Hepatocyte (in vitro differentiated cells): Measurements from ENCODE around the gene B3GAT1. TPM values are rescaled to one million over a fixed set of nuclear protein-coding genes. Genes with fewer than 3 reads are reported as not detected.

Experiments
- DNase-seq: peaks from one replicate; pipeline ENCODE4 v3.0.0-alpha.2; 2016; ENCODE audit warnings: low spot score
- H2AFZ ChIP-seq: fragments of 200-600 bp; sonication (generic); 2 replicates; pipeline ENCODE4 v1.6.0; 2016; ENCODE audit warnings: antibody characterized with exemption, mild to moderate bottlenecking
- H3K27ac ChIP-seq: fragments of 200-600 bp; sonication (generic); 2 replicates; pipeline ENCODE4 v1.5.1; 2016; ENCODE audit warnings: mild to moderate bottlenecking
- H3K27me3 ChIP-seq: fragments of 200-600 bp; sonication (generic); 2 replicates; pipeline ENCODE4 v1.6.1; 2016
- H3K36me3 ChIP-seq: fragments of 200-600 bp; sonication (generic); replicated peaks from 2 replicates; pipeline ENCODE4 v1.5.1; 2016; ENCODE audit warnings: low read depth; ENCODE audit not compliant: insufficient read depth
- H3K4me1 ChIP-seq: fragments of 200-600 bp; sonication (generic); 2 replicates; pipeline ENCODE4 v1.5.1; 2016; ENCODE audit warnings: mild to moderate bottlenecking, moderate library complexity; ENCODE audit not compliant: insufficient read depth
- H3K4me2 ChIP-seq: fragments of 200-600 bp; sonication (generic); 2 replicates; pipeline ENCODE4 v1.6.0; 2016
- H3K4me3 ChIP-seq: fragments of 200-600 bp; sonication (generic); 2 replicates; pipeline ENCODE4 v1.5.1; 2016; ENCODE audit warnings: mild to moderate bottlenecking
- H3K79me2 ChIP-seq: fragments of 200-600 bp; sonication (generic); 2 replicates; pipeline ENCODE4 v1.6.0; 2017; ENCODE audit warnings: mild to moderate bottlenecking
- H3K9me2 ChIP-seq: fragments of 200-600 bp; sonication (generic); replicated peaks from 2 replicates; pipeline ENCODE4 v1.6.0; 2017; ENCODE audit warnings: mild to moderate bottlenecking; ENCODE audit not compliant: insufficient read depth
- H3K9me3 ChIP-seq: fragments of 200-600 bp; sonication (generic); 2 replicates; pipeline ENCODE4 v1.5.1; 2016; ENCODE audit warnings: low read depth, mild to moderate bottlenecking
- H4K20me1 ChIP-seq: fragments of 200-600 bp; sonication (generic); 2 replicates; pipeline ENCODE4 v1.6.0; 2016; ENCODE audit warnings: mild to moderate bottlenecking; ENCODE audit not compliant: insufficient read depth, poor library complexity, severe bottlenecking
- CTCF ChIP-seq: fragments of 200-600 bp; sonication (generic); IDR thresholded peaks from 2 replicates; pipeline ENCODE4 v1.5.1; 2016; ENCODE audit warnings: antibody characterized with exemption, mild to moderate bottlenecking; ENCODE audit not compliant: poor library complexity
- EZH2 ChIP-seq: fragments of 200-600 bp; sonication (generic); IDR thresholded peaks from 2 replicates; pipeline ENCODE4 v1.6.1; 2016; ENCODE audit warnings: antibody characterized with exemption, mild to moderate bottlenecking, borderline replicate concordance
- EZH2phosphoT487 ChIP-seq: fragments of 200-600 bp; sonication (generic); IDR thresholded peaks from one replicate; pipeline ENCODE4 v1.6.1; 2018; ENCODE audit warnings: antibody characterized with exemption, mild to moderate bottlenecking, low read depth, moderate library complexity; ENCODE audit not compliant: unreplicated experiment, severe bottlenecking
- WGBS: methylation state at CpG from one replicate; pipeline ENCODE4 v1.1.6; 2016; ENCODE audit warnings: low lambda C conversion rate; ENCODE audit errors: missing lambda C conversion rate; 5-methylcytosine and 5-hydroxymethylcytosine counted together
- polyA plus RNA-seq: library from polyadenylated mRNA; unstranded; fragments of >200 nt; fragmentation: Nextera tagmentation; extraction: Ambion mirVana; gene quantifications from 2 replicates; pipeline ENCODE4 v1.2.1, GENCODE V29; 2016
- total RNA-seq: library from RNA; depleted of rRNA; stranded (reverse); fragments of >200 nt; gene quantifications from 2 replicates; pipeline ENCODE4 v1.2.3, GENCODE V29; 2014

B3GAT1 gene
- total and polyA plus RNA-seq, 2 experiments from 2014 or later = 0.17 to 0.40 TPM

GRCh38 chr11:134363592-134363991, 48.5 kb downstream of the B3GAT1 start:
- Histone ChIP-seq H3K79me2 (no peaks in the 10 kb centered on the region), H3K4me2 (no peak overlapping the region), H3K27me3 (no peaks in the 10 kb centered on the region), H3K9me3 (no peaks in the 10 kb centered on the region), H3K4me3 (no peak overlapping the region), H3K27ac (no peak overlapping the region), H4K20me1 (no peaks in the 10 kb centered on the region), H3K9me2 (no peaks in the 10 kb centered on the region), H3K4me1 (no peaks in the 10 kb centered on the region), H2AFZ (no peak overlapping the region), H3K36me3 (no peaks in the 10 kb centered on the region)
- DNase-seq = no peak
- WGBS = 73% methylated on average over 7 of the region's 7 CpGs
- TF ChIP-seq EZH2 (no peak), EZH2phosphoT487 (no peak), CTCF (no peak)

GRCh38 chr11:134363161-134363560, 48.9 kb downstream of the B3GAT1 start:
- DNase-seq = no peak
- H3K27ac ChIP-seq = no peak overlapping the region
- no peak overlapping the region for H2AFZ ChIP-seq
- H3K36me3 ChIP-seq = no peaks in the 10 kb centered on the region
- H4K20me1 ChIP-seq = no peaks in the 10 kb centered on the region
- no peak for TF ChIP-seq EZH2phosphoT487
- TF ChIP-seq CTCF = no peak
- TF ChIP-seq EZH2 = no peak
- no peaks in the 10 kb centered on the region for H3K79me2 ChIP-seq
- H3K4me3 ChIP-seq = no peak overlapping the region
- no peaks in the 10 kb centered on the region for H3K27me3 ChIP-seq
- H3K9me2 ChIP-seq = no peaks in the 10 kb centered on the region
- no peak overlapping the region for H3K4me2 ChIP-seq
- no peaks in the 10 kb centered on the region for H3K9me3 ChIP-seq
- 87% methylated on average over 9 of the region's 9 CpGs for WGBS
- no peaks in the 10 kb centered on the region for H3K4me1 ChIP-seq

- H3K27me3 ChIP-seq = no peaks in the 10 kb centered on the region
- no peak overlapping the region for H3K27ac ChIP-seq
- no peak overlapping the region for H3K4me2 ChIP-seq
- H3K4me1 ChIP-seq = no peaks in the 10 kb centered on the region
- 90% methylated on average over 31 of the region's 32 CpGs for WGBS
- no peaks in the 10 kb centered on the region for H4K20me1 ChIP-seq
- H3K9me3 ChIP-seq = no peaks in the 10 kb centered on the region
- H3K79me2 ChIP-seq = no peaks in the 10 kb centered on the region
- no peaks in the 10 kb centered on the region for H3K9me2 ChIP-seq
- TF ChIP-seq CTCF (no peak), EZH2 (no peak), EZH2phosphoT487 (no peak)
- no peak overlapping the region for H2AFZ ChIP-seq
- DNase-seq = no peak
- H3K36me3 ChIP-seq = no peaks in the 10 kb centered on the region
- no peak overlapping the region for H3K4me3 ChIP-seq
Observed at GRCh38 chr11:134362192-134362901, 49.7 kb downstream of the B3GAT1 start.
